Non-pigmented ciliary epithelial cell (primary cell): Measurements from ENCODE around the gene ADRM1.

Experiments
- DNase-seq: peaks from one replicate; pipeline ENCODE4 v3.0.0-alpha.2; 2010; ENCODE audit warnings: low read depth

Gene ADRM1

GRCh38 chr20:62325172-62325905 is 22.5 kb downstream of the ADRM1 start:
- no peak for DNase-seq

- DNase-seq = no peak
Measured at GRCh38 chr20:62326559-62326958, 23.8 kb downstream of the ADRM1 start.

DNA sequence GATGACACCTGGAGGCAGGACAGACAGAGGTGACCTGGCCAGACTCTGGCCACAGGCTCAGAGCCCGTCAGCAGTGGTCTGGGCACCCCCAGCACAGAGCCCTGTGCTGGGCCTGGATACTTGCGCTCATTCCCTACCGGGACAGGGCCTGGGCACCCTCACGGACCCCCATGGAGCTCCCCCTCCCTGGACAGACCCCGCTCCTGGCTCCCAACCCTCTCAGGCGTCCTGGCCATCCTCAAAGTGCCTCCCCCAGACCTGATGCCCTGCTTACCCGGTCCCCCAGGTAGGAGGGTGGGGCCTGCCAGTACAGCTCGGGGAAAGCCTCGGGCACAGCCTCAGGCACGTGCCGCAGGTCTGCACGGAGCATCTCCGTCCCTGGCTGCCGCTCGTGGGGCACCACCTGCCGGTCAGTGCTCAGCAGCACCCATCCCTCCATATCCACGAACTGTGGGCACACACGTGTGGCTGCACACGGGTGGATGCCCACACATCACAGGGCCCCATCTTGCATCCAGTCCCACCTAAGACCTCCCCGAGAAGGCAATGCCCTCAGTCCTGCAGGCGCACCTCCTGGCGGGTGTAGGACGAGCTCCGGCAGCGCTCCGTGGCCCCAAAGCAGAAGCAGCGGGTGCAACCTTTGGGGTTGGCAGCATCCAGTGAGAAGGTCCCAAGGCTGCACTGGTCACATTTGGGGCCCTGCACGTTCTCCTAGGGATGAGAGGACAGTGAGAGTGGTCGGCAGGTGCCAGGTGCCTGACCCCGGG is 24.3 kb downstream of the ADRM1 start:
- no peak for DNase-seq

DNA sequence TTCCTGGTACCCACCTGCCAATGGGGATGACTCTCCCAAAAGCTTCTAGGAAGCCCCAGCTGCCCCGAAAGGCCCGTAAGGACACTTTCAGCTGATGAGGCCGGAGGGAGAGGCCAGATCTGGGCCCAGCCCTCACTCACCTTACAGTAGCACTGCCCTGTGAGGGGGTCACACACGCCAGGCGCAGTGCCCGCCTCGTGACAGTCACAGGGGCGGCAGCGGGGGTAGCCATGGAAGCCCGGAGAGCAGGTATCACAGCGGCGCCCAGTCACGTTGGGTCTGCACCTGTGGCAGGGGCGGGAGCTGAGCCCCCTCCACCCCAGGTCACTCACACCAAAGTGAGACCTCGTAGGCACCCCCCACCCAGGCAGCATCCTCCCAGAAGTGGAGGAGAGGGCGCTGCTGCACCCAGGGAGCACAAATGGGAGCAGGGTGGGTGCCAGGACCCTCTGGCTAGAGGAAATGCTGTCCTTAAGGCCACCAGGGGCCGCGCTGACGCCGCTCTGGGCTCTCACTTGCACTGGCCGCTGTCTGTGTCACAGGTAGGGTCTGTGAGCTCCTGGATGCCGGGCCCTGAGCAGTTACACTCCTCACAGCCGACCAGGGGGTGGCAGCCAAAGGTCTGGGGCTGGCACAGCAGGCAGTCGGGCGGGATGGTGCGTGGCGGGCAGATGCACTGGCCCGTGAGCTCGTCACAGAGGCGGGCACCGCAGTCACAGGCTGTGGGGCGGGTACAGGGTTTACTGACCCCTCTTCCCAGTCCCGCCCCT is 25.1 kb downstream of the ADRM1 start:
- DNase-seq = no peak

DNA sequence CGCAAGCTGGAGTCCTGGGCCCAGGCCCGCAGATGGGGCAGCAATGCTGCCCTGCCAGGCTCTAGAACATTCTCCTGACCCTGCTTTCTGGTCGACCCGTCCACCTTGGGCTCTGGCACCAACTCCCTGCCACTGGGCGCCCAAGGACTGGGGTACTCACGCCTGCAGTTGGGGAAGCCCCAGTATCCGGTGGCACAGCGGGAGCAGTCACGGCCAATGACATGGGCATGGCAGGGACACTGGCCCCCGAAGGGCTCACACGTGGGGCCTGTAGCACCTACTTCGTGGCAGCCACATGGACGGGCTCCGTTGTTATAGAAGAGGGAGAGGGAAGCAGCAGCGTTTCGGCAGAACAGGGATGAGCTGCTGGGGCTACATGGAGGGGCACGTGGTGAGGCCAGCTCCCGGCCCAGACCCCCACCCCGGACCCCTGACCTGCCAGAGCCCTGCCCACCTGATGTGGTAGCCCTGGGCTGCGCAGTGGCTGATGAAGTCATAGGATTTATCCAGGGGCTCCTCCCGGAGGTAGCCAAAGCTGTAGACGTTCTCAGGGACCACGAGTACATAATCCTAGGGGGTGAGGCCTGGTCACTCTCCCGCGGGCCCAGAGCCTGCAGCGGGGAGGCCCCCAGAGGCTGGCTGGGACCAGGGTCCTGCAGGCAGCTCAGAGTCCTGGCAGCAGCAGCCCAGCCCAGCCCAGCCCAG is 26.0 kb downstream of the ADRM1 start:
- DNase-seq = no peak

DNA sequence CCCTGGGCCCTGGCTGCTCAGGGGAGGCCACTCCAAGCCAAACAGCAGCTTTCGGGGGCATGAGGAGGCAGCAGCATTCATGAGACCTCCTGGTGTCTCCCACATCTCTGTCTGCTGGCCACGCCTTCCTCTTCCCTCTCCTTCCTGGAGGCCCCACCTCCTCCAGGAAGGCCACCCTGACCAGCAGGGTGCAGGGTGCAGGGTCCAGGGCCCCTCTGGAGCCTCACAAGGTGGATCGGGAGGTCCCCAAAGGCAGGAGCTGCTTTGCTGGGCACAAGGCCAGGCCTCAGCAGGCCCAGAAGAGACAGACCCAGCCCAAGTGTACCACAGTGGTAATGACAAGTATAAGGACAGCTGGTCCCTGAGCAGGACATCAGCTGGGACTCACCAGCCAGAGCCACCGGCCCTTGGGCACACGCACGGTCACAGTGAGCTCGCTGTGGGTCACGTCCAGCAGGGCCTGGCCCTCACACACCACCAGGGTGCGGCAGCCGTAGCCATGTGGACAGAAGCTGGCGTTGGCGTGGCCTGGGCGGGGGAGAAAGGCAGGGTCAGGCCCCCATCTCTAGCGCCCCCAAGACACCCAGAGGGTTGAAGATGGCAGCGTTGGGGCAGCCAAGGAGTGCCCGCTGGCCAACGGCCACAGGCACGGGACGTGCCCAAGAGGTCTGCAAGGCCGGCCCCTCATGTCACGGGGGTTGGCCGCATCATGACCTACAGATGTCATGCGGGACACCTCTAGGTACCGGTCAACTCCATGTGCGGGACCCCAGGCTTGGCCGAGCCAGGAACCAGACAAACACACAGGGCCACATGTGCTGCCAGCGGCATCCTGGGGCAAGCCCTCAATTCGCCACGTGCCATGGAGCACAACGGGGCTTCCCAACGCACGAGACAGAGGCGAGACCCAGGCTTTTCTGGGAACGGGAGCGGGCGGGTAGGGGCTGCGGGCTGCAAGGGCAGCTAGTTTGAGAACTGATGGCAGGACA is 26.9 kb downstream of the ADRM1 start:
- no peak for DNase-seq

- DNase-seq = no peak
Measured at GRCh38 chr20:62330576-62331317, 27.9 kb downstream of the ADRM1 start.

DNA sequence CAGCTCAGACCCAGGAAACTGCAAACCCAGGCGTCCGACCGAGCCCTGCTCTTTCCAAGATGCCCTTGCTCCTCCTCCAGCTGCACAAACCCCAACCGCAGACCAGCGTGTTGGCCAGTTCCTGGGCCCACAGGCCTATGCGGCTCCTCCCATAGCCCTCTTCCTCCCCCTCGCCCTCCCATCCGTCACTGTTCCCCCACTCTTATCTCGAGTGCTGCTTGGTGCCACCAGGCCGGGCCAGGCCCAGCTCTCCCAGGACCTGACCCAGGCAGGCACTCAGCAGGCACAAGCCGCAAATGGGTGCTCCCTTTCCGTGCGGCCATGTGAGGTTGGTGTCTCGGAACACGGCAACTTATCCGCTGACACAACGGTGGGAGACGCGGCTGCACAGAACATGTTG is 28.6 kb downstream of the ADRM1 start:
- DNase-seq = no peak

- no peak for DNase-seq
Measured at GRCh38 chr20:62332421-62332820, 29.6 kb downstream of the ADRM1 start.

- no peak for DNase-seq
Measured at GRCh38 chr20:62332989-62333819, 30.4 kb downstream of the ADRM1 start.

- no peak for DNase-seq
Measured at GRCh38 chr20:62333820-62334595, 31.2 kb downstream of the ADRM1 start.

DNA sequence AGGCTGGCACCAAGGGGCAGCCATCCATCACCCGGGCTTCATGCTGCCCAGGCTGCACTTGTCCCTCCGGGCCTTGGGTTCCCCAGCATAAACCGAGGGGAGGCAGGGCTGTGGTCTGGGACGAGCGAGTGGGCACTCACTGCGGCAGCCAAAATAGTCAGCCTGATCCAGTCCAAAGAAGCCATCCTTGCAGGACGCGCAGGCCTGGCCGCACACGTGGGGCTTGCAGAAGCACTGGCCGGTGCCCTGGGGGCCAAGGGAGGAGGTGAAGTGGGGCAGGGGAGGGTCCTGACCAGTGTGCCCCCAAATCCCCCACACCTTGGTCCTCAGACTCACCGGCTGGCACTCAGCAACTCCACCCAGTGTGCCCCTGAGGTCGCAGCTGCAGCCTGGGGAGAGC is 32.1 kb downstream of the ADRM1 start:
- DNase-seq = no peak

DNA sequence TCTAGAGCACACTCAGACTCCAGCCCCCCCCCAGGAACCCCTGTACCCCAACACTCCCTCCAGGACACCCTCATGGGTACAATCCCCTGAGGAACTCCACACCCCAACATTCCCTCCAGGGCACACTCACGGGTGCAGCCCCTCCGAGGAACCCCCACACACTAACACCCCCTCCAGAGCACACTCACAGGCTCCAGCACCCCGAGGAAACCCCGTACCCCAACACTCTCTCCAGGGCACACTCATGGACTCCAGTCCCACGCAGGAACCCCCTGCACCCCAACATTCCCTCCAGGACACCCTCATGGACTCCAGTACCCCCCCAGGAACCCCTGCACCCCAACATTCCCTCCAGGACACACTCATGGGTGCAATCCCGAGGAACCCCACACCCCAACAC is 32.7 kb downstream of the ADRM1 start:
- DNase-seq = no peak

DNA sequence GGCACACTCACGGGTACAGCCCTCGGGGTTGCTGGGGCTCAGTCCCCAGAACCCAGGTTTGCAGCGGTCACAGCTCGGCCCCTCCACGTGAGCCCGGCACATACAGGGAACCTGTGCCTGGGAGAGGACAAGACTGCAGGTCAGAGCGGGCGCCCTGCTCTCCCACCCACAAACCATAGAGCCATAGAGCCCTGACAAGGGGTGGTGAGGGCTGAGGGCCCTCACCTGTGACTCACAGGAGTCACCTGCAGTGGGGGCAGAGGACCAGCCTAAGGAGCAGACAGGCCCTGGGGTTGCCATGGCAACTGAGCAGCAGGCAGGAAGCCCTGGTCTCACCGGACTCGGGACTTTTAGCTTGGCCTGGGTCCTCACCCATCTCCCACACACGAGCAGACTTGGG is 33.5 kb downstream of the ADRM1 start:
- DNase-seq = no peak

DNA sequence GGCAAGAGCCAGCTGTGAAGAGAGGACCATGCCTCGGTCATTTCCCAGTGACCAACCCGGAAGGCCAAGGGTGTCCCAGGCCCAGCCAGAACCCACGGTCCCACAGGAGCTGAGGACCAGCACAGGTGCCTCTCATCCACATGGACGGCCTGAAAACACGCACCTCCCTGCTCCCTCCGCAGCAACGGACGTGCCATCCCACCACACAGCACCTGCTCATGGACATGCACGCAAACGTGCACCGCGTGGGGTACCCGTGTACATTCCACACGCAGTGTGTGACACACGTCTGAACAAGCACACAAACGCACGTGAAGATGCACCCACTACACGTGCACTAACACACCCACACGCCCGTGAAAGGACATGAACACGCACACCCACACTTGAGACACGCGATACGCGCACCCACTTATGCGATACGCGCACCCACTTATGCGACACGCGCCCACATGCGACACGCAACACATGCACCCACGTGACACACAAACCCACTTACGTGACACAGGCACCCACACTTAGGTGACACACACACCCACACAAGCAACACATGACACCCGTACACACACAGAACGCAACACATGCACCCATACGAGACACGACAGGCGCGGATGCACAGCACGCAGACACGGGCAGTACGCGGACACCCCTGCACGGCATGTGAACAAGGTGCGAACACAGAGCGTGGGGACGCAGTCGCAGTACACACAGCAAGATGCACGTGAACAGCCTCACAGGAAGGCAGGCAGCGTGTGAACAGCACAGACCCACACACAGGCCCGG is 34.2 kb downstream of the ADRM1 start:
- no peak for DNase-seq

GRCh38 chr20:62337558-62338293 is 34.9 kb downstream of the ADRM1 start:
- DNase-seq = no peak

DNA sequence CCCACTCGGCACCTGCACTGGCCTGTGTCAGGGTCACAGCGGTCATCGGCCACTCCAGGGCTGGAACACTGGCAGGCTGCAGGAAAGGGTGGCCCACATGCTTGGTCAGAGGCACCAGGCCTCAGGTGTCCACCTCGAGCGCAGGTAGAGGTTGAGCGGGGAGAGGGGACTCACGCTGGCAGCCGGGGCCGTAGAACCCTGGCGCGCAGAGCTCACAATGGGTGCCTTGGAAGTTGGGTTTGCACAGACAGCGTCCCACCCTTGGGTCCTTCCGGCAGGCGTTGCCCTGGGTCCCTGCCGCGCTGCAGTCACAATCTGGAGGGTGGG is 35.5 kb downstream of the ADRM1 start:
- DNase-seq = no peak
